Ramos (cell line): ENCODE results near the gene EEF1G.
"Not testable (repeated sequence)": the region's sequence is repeated elsewhere in the genome, so short reads cannot be mapped to it uniquely, and the experiment has no call there.

ENCODE experiments used
- in situ Hi-C: fragments of 300-500 bp; cut with MboI; formaldehyde crosslinking; loops from one replicate; pipeline ENCODE4 v1.14.3; 2022; ENCODE audit warnings: low sequenced_read_pairs; ENCODE audit not compliant: unreplicated experiment

EEF1G gene

GRCh38 chr11:62559626-62560025, 14.1 kb downstream of the EEF1G start:
- in situ Hi-C loops: loop anchor here (5.0 kb wide), 1 partner anchor 137 kb away; no protein-coding TSS in a partner anchor

DNA sequence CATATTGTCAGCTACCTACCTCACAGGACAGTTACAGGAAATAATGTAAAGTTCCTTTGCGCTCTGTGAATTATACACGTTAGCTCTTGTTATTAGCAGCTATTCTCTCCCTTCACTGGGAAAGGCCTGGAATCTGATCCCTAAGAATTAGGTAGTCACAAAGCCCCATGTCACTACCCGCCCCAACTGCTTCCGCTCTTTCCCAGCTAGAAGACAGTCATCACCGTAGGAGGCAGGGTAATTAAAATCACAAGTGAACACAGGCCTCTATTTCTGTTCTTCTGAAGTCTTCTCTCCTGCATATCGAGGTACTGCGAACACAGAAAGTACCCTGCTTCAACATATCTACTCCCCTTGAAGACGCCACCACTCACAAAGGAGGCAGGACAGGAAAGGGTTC, 14.5 kb downstream of the EEF1G start:
- in situ Hi-C loops: loop anchor here (5.0 kb wide), 1 partner anchor 137 kb away; no protein-coding TSS in a partner anchor

DNA sequence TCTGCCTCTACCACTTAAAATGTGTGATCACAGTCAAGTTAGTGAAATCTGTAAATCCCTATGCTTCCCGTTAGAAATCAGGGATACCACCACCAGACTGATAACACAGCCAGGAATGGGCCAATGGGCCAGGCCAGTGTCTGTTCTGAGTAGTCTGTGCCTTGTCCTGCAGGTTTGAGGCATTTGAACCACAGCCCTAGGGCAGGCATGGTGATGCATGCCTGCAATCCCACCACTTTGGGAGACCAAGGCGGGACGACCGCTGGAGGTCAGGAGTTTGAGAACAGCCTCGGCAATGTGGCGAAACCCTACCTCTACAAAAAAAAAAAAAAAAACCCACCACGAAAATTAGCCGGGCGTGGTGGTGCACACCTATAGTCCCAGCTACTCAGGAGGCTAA, 15.0 kb downstream of the EEF1G start:
- in situ Hi-C loops: loop anchor here (5.0 kb wide), 1 partner anchor 136 kb away; no protein-coding TSS in a partner anchor

DNA sequence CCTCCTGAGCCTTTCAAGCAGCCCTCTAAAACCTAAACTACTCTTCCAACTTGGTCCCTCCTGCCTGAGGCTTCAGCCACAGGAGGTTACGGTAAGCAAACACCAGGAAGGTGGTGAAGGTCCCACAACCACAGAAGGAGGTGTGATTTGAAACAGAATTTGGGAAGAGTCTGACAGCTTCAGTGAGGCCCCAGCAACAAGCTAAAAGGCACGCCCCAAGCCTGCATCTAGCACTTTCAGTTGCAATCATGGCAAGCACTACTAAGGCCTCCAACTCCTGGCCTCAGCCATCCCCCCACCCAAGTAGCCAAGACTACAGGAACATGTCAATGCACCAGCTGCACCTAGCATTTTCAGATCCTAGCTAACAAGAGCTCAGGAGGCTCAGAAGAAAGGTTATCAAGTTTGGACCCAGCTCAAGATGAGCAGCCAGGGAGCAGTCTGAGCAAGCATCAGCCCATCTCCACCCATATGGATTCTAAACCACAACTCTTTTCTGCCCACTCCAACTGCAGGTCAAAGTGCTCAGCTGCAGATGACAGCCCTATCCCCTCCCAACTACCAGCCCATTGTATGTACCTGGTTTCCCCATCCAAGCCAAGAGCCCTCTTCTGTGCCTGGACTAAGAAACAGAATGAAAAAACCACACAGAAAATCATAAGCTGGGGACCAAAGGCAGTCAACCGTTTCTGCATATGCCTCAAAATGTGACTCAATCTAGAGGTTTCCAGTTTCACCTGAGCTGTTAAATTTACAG, 16.6 kb downstream of the EEF1G start:
- in situ Hi-C loops: loop anchor here (5.0 kb wide), 1 partner anchor 135 kb away; no protein-coding TSS in a partner anchor

GRCh38 chr11:62556108-62556874, 17.4 kb downstream of the EEF1G start:
- in situ Hi-C loops: loop anchor here (5.0 kb wide), 1 partner anchor 134 kb away; no protein-coding TSS in a partner anchor

DNA sequence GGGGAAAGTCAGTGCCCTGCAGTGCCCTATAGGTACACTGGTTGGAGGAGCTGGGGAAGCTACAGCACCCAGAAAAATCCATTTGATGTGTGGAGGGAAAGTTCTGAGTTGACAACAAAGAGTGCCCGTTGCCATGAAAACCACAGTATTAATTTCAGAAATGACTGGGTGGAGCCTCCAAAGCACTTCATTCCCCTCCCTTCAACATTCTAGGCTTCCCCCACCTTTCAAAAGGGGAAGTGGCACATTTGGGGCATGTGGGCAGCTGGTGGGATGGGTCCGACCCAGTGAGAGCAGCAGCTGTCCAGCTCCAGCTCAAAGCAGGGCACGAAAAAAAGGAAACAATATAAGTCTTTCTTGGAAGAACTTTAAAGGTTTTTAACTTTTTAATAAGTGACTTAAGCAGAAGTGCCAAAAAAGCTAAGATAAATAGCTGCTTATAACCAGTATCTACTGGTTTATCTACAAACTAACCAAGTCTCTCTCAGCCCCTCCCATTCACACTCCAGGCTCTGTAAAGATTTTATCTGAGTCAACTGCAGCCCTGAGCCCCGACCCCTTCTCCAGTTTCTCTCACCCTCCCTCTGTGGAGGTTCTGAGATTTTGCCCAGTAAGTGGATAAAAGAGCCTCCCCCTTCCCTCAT, 18.1 kb downstream of the EEF1G start:
- in situ Hi-C loops: loop anchor here (5.0 kb wide), 1 partner anchor 133 kb away; no protein-coding TSS in a partner anchor

DNA sequence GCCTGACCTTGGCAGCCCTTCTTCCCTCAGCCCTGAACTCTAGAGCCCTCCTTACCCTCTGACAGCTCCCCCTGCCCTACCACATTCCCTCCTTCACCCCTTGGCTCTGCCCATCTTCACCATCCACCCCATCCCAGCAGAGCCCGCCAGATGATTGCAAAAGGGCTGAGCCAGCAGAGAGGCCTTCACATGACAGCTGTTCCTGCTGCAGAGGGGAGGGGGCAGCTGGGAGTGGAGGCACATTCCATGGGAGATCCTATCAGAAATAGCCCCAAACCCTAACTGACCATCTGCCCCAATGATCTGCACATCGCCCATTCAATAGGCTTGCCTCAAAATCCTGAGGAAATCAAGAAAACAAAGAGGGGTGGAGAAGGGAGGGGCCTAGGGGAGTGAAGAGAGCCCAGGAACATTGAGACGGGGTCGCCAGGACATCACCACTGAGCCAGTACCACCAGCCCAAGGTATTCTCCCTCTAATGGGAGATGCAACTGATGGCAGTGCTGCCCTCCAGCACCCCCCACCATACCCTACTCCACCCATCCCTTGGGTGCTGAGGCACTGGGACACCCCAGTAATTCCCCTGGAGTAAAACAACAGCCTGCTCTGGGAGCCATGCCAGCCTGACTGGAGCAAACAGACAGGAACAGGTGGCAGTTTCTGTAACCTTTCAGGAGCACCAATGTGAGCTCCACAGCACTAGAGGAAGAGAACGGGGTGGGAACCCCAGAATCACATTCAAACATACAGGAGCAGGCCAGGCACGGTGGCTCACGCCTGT, 19.1 kb downstream of the EEF1G start:
- in situ Hi-C loops: loop anchor here (5.0 kb wide), 1 partner anchor 132 kb away; no protein-coding TSS in a partner anchor

- in situ Hi-C loops: no loop called here
Observed at GRCh38 chr11:62553839-62554361, 19.8 kb downstream of the EEF1G start.

- in situ Hi-C loops: no loop called here
Observed at GRCh38 chr11:62553080-62553838, 20.4 kb downstream of the EEF1G start.

GRCh38 chr11:62552485-62553079, 21.1 kb downstream of the EEF1G start:
- in situ Hi-C loops: no loop called here

- in situ Hi-C loops: not testable (repeated sequence)
Observed at GRCh38 chr11:62550478-62550877, 23.2 kb downstream of the EEF1G start.

GRCh38 chr11:62548545-62549335, 25.0 kb downstream of the EEF1G start:
- in situ Hi-C loops: no loop called here

DNA sequence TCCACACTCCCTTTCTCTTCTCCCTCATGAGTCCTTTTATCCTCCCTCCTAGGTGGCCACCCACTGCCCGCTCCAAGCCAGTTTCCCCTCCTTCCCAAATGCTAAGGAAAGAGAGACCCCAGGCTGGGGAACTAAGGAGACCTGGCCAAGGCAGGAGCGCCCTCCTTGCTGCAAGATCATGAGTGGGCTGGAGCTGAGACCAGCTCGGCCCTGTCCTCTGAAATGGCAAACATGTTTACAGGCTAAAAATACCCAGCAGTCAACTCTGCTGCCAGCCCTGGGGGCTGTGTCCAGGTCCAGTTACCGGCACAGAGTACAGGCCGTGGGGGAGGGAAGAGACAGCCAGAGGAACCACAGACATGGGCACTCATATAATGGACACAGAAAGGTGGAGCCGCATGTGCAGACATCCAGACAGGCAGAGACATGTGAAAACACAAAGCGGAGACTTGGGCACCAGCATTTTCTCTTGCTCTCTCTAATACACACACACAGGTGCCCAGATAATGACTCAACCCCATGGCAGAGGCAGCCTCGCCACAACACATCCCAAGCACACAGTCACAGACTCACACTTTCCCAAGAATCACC, 25.9 kb downstream of the EEF1G start:
- in situ Hi-C loops: no loop called here

- in situ Hi-C loops: no loop called here
Observed at GRCh38 chr11:62546929-62547625, 26.6 kb downstream of the EEF1G start.

GRCh38 chr11:62546244-62546928, 27.3 kb downstream of the EEF1G start, which contains the start of gene AHNAK:
Gene AHNAK (minus strand): TSS chr11:62546806. CDS start chr11:62536098, 10,708 bp downstream.
- in situ Hi-C loops: no loop called here
